Suppressor macrophage treated with lipopolysaccharide for 4 hours (primary cell): ENCODE results near the gene SERINC2.
A peak's percentile ranks its signal among the peaks of the same experiment; 100 is the strongest.
"Not testable (repeated sequence)": the region's sequence is repeated elsewhere in the genome, so short reads cannot be mapped to it uniquely, and the experiment has no call there.

Source experiments
- DNase-seq: peaks from one replicate; pipeline ENCODE4 v3.0.0-alpha.2; 2020

SERINC2 gene

DNA sequence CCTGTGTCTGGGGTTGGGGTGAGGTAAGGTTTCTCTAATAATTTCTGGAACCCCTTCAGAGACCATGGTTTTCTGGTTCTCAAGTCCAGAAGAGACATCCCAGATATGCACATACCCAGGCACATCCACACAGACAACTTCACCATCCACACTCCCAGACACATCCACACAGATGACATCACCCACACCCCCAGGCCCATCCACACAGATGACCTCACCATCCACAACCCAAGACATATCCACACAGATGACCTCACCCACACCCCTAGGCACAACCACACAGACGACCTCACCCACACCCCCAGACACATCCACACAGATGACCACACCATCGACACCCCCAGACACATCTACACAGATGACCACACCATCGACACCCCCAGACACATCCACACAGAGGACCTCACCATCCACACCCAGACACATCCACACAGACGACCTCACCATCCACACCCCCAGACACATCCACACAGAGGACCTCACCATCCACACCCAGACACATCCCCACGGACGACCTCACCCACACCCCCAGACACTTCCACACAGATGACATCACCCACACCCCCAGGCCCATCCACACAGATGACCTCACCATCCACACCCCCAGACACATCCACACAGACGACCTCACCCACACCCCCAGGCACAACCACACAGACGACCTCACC lies 26.3 kb upstream of the SERINC2 start:
- not testable (repeated sequence) for DNase-seq

DNA sequence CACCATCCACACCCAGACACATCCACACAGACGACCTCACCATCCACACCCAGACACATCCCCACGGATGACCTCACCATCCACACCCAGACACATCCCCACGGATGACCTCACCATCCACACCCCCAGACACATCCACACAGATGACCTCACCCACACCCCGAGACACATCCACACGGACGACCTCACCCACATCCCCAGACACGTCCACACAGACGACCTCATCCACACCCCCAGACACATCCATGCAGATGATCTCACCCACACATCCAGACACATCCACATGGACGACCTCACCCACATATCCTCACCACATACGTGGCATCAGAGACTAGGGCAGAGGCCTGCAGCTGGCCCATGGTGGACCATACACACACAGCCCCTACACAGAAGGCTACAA lies 25.4 kb upstream of the SERINC2 start:
- no peak for DNase-seq

DNA sequence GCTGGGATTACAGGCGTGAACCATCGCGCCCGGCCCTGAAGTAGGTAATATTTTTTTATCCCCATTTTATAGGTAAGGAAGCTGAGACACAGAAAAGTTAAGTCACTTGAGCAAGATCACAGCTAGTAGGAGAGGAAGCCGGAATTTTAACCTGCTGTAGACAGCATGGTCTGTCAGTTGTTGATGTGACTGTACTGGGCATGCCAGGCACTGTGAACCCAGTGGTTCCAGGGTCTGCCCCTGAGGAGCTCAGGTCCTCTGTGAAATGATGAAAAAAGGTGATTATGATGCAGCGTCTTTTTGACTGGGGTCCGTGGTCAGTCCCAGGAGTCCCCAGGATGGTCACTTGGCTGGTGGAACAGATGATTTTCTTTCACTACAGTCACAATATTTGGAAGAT lies 23.4 kb upstream of the SERINC2 start:
- DNase-seq = no peak

DNA sequence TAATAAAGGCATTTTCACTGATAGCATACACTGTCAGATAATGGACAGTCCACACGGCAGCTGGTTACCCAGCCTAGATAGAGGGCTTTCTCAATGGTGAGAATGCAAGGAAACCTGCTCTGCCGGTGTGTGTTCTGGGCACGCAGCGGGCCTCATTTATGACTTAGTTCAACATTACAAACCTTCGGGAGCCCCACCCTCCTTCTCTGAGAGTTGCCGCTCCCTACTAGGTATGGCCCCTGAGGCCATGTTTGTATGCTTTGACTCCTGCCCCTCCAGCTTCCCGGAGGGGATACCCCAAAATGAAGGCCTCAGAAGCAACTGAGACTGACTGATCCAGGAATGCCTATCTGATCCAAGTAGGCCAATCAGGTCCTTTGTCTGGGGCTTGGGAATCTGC lies 22.9 kb upstream of the SERINC2 start:
- DNase-seq = no peak

DNA sequence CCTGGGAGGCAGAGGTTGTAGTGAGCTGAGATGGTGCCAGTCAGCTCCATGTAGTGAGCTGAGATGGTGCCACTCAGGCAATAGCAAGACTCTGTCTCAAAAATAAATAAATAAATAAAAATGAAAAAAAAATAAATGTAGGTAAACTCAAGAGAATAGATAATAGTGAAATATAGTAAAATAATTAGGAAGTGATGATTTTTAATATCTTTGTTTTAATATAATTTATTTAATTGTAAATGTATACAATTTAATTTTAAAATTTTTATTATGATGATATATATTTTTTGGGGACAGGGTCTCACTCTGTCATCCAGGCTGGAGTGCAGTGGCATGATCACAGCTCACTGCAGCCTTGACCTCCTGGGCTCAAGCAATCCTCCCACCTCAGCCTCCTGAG lies 19.6 kb upstream of the SERINC2 start:
- no peak for DNase-seq

DNA sequence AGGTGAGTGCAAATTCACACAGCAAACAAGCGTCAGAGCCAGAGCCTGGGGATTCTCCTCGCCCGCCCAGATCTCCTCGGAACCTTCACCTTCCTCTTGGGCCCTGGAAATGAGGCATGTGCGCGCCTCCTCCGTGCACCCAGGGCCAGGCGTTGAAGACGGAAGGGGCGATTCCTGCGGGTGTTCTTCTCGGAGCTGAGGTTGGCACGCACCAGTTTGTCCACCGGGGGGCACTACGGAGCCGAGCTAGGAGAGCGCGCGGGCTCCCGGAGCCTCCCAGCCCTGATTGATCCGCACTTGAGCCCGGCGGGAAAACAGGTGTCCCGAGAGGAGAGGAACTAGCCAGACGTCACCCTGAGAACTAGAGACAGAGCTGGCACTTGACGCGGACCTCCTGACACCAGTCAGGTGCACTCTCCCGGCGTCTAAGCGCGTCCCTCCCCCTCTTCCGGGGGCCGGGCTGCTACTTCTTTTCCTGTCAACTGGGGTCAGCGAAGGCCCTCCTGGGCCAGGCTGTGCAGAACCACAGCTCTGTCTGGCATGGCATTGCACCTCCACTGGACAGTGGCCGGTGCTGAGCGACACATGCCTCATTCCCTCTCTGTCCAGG lies 18.3 kb upstream of the SERINC2 start:
- peak; percentile 89 for DNase-seq

DNA sequence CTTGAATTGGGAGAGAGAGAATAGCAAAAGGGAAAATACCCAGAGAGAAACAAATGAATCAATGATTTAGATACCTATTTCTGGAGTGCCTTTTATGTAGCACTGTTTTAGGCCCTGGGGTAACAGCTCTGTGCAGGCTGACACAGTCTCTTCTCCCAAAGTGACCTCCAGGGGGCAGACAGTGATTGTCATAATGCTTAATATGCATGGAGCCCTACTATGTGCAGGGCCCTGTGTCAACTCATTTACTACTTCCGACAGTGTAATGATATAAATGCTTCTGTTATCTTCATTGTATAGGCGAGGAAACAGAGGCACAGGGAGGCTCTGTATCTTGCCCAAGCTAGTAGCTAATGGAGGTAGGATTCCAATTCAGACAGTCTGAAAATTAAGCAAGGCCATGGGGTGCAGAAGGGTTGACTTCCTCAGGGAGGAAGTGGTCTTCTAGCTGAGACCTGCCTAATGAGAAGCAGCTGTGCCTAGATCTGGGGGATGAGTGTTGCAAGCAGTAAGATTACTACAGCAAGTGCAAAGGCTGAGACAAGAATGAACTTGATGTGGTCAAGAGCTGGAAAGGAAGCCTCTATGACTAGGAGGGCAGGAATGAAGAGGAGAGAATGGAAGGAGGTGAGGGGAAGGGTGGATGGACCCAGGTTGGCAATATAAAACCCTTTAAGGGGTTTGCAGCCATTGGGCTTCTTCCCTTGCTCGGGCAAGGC lies 16.2 kb upstream of the SERINC2 start:
- DNase-seq = no peak

DNA sequence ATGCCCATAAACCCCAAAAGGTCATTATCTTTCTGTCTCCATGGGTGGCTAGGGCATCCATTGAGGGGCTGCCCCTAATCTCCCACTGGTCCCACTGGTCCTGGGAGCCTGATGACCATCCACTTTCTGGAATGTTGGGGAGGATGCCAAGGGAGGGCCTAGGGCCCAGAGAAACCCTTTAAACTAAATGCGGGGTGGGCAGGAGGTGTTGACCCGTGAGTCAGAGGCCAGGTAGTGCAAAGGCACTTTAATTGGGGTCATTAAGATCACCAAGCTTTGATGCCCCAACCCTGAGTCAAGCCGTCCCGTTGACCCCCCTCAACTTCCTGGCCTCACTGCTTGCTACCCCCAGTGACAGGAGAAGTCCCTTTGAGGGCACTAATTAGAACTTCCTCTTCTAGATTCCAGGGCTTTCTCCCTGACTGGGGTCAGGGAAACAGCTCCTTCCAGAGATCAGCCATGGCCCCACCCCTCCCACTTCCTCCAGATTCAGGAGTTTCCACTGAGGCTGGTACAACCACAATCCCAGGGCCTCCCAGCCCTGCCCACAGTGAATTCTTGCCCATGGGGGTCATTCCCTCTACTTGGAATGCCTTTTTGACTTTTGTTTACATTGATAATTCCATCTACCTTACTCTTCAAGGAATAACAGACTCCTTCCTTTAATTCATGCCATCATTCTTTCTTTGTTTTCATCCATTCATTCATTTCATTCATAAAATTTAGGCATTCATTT lies 15.5 kb upstream of the SERINC2 start:
- DNase-seq = no peak

DNA sequence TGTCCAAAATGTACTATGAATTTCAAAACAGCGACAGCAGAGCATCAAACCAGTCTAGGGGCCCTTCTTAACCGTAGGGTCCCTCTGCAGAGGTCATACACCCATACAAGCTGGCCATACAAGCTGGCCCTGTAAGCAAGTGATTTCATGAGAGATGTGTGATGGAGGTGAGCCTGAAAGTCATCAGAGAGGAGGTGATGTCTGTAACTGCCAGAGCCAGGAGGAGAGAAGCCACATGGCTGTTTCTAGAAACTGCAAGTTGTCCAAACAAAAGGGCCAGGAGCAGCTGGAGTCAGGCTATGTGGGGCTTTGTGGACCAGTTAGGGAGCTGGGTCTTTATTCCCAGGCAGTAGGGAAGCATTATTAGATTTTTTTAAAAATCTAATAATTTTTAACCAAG lies 14.8 kb upstream of the SERINC2 start:
- no peak for DNase-seq

DNA sequence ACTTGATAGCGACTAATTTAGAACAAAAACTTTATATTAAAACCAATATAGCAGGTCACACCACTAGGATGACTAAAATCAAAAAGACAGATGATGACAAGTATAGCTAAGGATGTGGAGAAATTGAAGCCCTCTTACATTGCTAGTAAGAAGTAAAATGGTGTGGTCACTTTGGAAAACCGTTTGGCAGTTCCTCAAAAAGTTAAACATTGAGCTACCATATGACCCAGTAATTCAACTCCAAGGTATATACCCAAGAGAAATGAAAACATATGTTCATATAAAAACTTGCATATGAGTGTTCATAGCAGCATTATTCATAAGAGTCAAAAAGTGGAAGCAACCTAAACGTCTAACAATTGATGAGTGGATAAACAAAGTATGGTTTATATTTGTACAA lies 13.0 kb upstream of the SERINC2 start:
- peak; percentile 41 for DNase-seq

DNA sequence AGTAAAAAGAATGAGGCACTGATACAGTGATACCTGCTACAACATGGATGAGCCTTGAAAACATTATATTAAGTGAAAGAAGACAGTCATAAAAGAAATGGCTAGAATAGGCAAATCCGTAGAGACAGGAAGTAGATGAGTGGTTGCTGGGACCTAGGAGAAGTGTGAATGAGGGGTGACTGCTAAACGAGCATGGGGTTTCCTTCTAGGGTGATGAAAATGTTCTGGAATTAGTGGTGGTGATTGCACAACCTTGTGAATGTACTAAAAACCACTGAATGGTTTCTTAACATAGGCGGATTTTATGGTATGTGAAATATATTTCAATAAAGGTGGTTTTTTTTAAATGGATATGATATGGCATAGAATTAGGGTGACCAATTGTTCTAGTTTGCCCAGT lies 12.6 kb upstream of the SERINC2 start:
- peak; percentile 83 for DNase-seq

DNA sequence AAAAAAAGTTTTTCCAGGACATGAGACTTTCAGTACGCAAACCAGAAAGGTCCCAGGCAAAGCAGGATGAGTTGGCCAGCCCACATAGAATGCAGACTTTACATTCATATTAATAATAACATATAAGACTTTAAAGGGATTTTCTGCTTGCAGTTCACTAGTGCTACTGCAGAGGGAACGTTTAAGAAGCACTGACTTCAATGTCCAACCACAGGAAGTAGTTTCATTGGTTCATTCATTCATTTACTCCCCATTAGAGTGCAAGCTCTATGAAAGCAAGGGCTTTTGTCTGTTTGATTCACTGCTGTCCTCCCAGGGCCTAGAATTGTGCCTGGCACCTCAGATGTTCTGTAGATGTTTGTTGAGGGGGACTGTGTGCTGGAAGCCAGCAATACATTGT lies 11.8 kb upstream of the SERINC2 start:
- DNase-seq = no peak

DNA sequence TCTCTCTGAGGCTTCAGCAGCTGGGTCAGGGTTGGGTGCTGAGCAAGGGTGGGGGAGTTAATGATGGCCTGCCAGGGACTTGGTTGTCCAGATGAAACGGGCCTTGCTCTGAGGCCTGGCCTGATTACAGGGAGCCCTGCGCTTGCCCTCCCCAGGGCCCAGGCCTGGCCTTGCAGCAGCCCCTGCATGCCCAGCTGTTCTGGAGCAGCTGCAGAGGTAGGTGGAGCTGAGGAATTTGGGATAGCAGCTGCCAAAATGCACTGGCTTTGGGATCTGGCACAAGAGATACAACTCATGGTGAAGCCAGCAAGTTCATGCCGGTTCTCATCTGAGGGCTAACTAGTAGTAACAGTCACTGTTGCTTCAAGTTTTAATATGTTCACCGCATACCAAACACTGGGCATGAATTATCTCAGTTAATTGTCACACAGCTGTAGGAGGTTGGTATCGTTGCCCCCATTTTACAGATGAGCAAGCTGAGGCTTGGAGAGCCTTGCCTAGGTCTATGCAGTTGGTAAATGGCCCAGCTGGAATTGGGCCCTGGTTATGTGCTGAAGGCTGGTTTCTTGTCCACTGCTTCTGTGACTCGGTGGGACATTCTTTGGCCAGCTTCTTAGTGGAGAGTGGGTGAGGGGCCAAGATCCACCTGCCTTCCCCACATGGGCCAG lies 7.3 kb upstream of the SERINC2 start:
- DNase-seq = no peak

DNA sequence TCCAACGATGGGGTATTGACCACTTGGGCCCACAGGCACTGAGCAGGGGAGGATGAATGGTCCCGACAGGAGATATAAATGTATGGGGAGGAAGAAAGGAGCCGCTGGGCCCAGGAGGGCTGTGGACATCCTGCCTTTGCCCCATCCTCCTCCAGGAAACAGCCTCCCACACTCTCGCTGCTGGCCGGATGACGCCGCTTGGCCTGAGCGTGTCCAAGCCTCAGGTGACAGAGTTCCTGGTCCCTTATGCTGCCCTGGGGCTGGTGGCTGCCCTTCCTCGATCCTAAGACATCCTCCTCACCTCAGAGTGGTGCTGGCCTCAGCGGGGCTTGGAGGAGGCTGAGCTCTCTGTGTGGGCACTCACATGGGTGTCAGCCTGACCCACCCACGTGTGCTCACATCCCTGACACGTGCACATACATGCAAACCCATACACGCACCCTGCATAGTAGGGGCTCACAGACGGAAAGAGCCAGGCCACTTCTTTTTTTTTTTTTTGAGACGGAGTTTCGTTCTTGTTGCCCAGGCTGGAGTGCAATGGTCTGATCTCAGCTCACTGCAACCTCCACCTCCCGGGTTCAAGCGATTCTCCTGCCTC lies 5.9 kb upstream of the SERINC2 start:
- no peak for DNase-seq

DNA sequence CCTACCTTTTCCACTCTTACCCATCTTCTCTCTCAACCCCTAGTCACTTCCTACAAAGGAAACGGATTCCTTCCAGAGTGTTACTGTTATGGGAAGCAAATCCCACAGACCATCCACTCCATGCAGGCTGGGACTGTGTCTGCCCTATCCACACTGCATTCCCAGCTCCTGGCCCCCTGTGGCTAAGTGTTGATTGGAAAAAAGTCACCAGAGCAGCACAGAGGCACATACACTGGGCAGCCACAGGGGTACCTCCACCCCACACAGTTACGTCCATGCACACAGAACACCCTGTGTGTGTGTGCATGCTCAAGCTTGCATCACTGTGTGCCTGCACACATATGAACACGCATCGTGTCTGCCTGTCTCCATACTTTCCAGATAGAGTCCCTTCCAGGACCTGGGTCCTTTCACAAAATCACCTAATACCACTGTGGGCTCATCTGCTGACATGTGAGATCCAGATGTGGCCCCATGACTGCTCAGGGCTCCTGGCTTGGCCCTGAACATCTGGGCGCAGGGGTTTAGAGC lies 4.2 kb upstream of the SERINC2 start:
- DNase-seq = no peak

DNA sequence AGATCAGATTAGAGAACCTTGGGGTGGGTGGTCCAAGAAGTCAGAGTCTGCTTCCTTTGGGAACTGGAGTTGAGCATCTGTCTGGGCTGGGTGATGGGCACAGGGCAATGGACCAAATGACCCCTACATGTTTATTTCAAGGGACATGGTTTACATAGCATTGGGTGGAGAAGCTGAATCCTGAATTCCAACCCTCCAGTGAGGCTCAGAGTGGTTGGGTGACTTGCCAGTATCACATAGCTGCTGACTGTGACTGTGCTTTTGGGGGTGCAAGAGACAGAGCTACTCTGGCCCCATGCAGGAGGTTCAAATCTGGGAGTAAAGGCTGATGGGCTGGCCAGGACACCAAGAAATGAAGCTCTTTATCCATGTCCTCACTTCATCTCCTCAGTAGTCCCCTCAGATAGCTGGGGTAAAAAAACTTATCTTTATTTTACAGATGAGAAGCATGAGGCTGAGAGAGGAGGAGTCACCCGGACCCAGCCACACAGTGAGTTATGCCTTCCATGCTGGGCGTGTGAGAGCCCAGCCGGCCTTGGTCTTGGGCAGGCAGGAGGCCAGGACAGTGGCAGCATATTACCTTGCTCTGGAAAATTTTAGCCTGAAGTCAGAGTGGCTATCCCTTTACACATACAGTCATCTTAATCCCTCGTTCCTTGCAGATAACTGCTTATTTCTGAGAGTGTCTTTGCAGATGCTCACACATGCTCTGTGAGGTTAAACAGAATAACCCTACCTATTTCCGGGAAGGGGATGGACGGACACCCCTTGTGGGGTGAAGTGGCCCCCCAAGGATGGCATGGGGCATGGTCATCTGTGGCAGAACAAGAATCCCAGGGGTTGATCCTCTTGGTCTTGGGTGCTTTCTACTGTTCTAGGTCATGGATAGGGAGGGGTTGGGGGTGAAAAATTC lies 2.8 kb upstream of the SERINC2 start:
- DNase-seq = no peak

DNA sequence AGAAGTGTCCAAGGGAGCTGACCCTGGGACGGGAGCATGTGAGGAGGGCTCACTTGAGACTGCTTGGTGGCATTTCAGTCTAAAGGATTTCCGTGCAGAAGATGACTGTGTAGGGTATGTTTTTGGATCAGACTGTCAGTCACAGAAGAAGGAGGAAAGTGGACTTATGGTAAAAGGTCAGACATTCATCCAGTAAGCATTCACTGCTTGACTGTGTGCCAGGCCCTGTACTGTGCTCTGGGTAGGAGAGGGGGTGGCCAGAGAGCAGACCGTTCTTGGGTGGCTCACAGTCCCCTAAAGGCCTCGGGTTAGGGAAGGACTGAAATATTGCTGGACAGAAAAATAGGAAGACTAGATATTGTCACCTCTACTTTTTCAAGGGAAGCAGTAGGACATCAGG lies 2.1 kb upstream of the SERINC2 start:
- DNase-seq = no peak

DNA sequence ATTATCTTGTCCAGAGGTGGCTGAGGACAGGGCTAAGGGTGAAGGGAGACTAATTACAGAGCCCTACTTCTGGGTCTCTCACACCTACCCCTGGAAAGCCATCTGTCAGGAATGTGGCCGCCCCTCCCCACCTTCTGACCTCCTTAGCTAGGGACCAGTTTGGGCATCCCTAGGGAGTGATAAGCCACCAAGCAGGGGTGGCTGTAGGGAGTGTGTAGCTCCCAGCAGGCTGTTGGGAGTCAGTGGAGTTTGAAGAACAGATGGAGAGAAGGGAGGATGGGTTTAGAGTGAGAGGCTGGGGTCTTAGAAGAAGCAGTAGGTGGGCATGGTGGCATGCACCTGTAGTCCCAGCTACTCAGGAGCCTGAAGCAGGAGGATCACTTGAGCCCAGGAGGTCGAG lies 808 bp upstream of the SERINC2 start:
- DNase-seq = no peak

DNA sequence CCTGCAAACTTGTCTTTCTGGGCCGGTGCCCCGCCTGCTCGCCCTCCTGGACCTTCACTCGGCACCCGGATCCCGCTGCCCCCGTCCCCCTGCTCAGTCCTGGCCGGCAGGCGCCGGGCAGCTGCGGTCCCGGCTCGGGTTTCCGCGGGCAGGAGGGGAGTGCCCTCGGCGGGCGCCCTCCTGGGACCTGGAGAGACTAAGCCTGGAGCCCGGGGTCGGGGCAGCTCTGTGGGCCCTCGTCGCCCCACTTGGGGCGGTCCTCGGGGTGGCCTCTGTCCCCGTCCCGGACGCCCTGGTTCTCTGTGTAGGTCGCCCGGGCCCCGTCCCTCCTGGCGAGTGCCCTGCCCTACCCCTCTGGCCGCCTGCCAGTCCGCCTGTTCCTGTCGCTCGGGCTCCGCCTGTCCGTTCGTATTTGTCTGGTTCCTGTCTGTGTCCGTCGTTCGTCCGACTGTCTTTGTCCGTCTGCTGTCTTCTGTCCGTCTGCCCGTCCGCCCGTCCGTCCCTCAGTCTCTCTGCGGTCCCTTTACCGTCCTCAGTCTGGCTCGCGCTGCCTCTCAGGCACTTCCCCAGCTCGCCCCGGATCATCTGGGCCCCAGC lies 490 bp downstream of the SERINC2 start:
- peak; percentile 67 for DNase-seq

DNA sequence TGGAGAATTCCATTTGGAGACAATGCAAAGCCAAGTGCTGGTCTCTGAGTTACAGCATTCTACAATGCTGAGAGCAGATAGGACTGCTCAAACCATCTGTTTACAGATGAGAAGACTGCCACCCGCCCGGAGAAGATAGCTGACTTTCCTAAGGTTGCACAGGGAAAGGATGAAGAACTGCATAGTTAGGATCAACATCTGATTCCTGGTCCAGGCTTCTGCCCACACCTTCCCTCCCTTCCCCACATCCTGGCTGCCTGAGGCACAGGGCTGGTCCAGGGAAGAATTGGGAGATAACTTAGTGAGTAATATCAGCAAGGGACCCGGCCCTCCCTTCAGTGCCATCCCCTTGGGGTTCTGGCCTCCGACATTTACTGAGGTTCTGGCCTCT lies 2.0 kb downstream of the SERINC2 start:
- DNase-seq = no peak

DNA sequence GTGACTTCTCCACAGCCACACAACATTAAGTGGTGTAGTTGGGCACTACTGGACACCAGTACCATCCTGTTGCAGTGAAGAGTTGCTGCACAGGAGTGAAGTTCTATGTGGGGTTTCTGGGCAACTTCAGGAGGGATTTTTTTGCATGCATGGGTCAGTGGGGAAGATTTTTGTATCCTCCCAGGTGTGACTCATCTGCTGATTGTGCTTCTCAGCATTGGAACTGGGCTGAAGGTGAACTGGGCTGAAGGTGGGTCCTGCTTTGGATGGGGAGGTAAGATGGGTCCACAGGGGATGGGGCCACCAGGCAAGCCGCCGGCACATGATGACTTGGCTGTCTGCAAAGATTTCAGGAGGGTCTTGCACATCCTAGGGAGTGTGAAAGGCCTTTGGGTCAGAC lies 2.6 kb downstream of the SERINC2 start:
- no peak for DNase-seq
